Activated CD4-positive, alpha-beta T cell treated with anti-CD3 and anti-CD28 coated beads, Interleukin-2, amount 10 ng/mL, durations not matched to agents 24 days and 14 days (primary cell): ENCODE data around the gene IL9R. TPM values are rescaled to one million over a fixed set of nuclear protein-coding genes. Genes with fewer than 3 reads are reported as not detected.
"Not testable (repeated sequence)": the region's sequence is repeated elsewhere in the genome, so short reads cannot be mapped to it uniquely, and the experiment has no call there.

Experiments used
- DNase-seq: peaks from one replicate; pipeline ENCODE4 v3.0.0; 2022
- H3K27ac Mint-ChIP-seq: one replicate; pipeline ENCODE4 v1.8.0; 2022; ENCODE audit warnings: mild to moderate bottlenecking, mixed read lengths
- H3K27me3 Mint-ChIP-seq: one replicate; pipeline ENCODE4 v1.8.0; 2022; ENCODE audit warnings: mixed read lengths
- H3K36me3 Mint-ChIP-seq: one replicate; pipeline ENCODE4 v1.8.0; 2022; ENCODE audit warnings: low read depth, mild to moderate bottlenecking, mixed read lengths
- H3K4me1 Mint-ChIP-seq: one replicate; pipeline ENCODE4 v1.8.0; 2021; ENCODE audit warnings: mixed read lengths
- H3K4me3 Mint-ChIP-seq: one replicate; pipeline ENCODE4 v1.8.0; 2022; ENCODE audit warnings: mild to moderate bottlenecking, moderate library complexity, mixed read lengths
- H3K9me3 Mint-ChIP-seq: one replicate; pipeline ENCODE4 v1.8.0; 2021; ENCODE audit warnings: mixed read lengths
- intact Hi-C: fragments of 100-400 bp; cut with micrococcal nuclease; formaldehyde crosslinking; loops from one replicate; pipeline ENCODE4 v1.15.1; 2023
- total RNA-seq: library from RNA; stranded (reverse); gene quantifications from 2 replicates; pipeline ENCODE4 v1.2.3, GENCODE V29; 2022

Gene IL9R
- total RNA-seq, 1 donor from 2014 or later: 8.7 TPM

- H3K9me3 Mint-ChIP-seq: no peaks in the 10 kb centered on the region
- peaks cover 50% of the 10 kb centered on the region for H3K4me1 Mint-ChIP-seq
- no peak overlapping the region for H3K4me3 Mint-ChIP-seq
- DNase-seq: peak; percentile 56
- no peaks in the 10 kb centered on the region for H3K27me3 Mint-ChIP-seq
- peaks cover 3% of the 10 kb centered on the region for H3K36me3 Mint-ChIP-seq
- H3K27ac Mint-ChIP-seq: no peak overlapping the region
- intact Hi-C loops: no loop called here
Measured at GRCh38 chrX:156002507-156002906, 5.0 kb downstream of the IL9R start.

GRCh38 chrX:156003486-156004185, 6.1 kb downstream of the IL9R start:
- peaks cover 41% of the 10 kb centered on the region for H3K4me1 Mint-ChIP-seq
- H3K9me3 Mint-ChIP-seq: no peaks in the 10 kb centered on the region
- intact Hi-C loops: no loop called here
- no peaks in the 10 kb centered on the region for H3K27me3 Mint-ChIP-seq
- H3K36me3 Mint-ChIP-seq: peaks cover 3% of the 10 kb centered on the region
- peak overlapping the region; percentile 59 for H3K27ac Mint-ChIP-seq
- H3K4me3 Mint-ChIP-seq: peak overlapping the region; percentile 36
- DNase-seq: peak; percentile 55

- peak overlapping the region; percentile 59 for H3K27ac Mint-ChIP-seq
- intact Hi-C loops: no loop called here
Measured at GRCh38 chrX:156004256-156004655, 6.8 kb downstream of the IL9R start.

GRCh38 chrX:156004740-156005139, 7.2 kb downstream of the IL9R start:
- H3K4me3 Mint-ChIP-seq: no peak overlapping the region
- H3K4me1 Mint-ChIP-seq: peaks cover 36% of the 10 kb centered on the region
- no peak overlapping the region for H3K27ac Mint-ChIP-seq
- no peaks in the 10 kb centered on the region for H3K9me3 Mint-ChIP-seq
- peak; percentile 53 for DNase-seq
- no peaks in the 10 kb centered on the region for H3K36me3 Mint-ChIP-seq
- no peaks in the 10 kb centered on the region for H3K27me3 Mint-ChIP-seq
- intact Hi-C loops: no loop called here

More at GRCh38 chrX:156004256-156004655, 6.8 kb downstream of the IL9R start:
- H3K9me3 Mint-ChIP-seq: no peaks in the 10 kb centered on the region
- no peak for DNase-seq
- peaks cover under 1% of the 10 kb centered on the region for H3K36me3 Mint-ChIP-seq
- no peak overlapping the region for H3K4me3 Mint-ChIP-seq
- peaks cover 39% of the 10 kb centered on the region for H3K4me1 Mint-ChIP-seq
- no peaks in the 10 kb centered on the region for H3K27me3 Mint-ChIP-seq

GRCh38 chrX:156005144-156005543, 7.6 kb downstream of the IL9R start:
- intact Hi-C loops: no loop called here
- no peaks in the 10 kb centered on the region for H3K36me3 Mint-ChIP-seq
- no peak for DNase-seq
- no peaks in the 10 kb centered on the region for H3K27me3 Mint-ChIP-seq
- H3K9me3 Mint-ChIP-seq: no peaks in the 10 kb centered on the region
- no peak overlapping the region for H3K27ac Mint-ChIP-seq
- H3K4me1 Mint-ChIP-seq: peaks cover 35% of the 10 kb centered on the region
- H3K4me3 Mint-ChIP-seq: no peak overlapping the region

GRCh38 chrX:156006468-156006867, 9.0 kb downstream of the IL9R start:
- intact Hi-C loops, H3K9me3 Mint-ChIP-seq, H3K27ac Mint-ChIP-seq, H3K4me3 Mint-ChIP-seq, H3K36me3 Mint-ChIP-seq, H3K27me3 Mint-ChIP-seq: not testable (repeated sequence)
- peaks cover 25% of the 10 kb centered on the region for H3K4me1 Mint-ChIP-seq
- DNase-seq: peak; percentile 26

- H3K9me3 Mint-ChIP-seq, intact Hi-C loops, H3K4me3 Mint-ChIP-seq, H3K27ac Mint-ChIP-seq, H3K36me3 Mint-ChIP-seq, H3K27me3 Mint-ChIP-seq: not testable (repeated sequence)
- H3K4me1 Mint-ChIP-seq: peaks cover 13% of the 10 kb centered on the region
- DNase-seq: peak; percentile 35
Measured at GRCh38 chrX:156008379-156008778, 10.9 kb downstream of the IL9R start.

- H3K36me3 Mint-ChIP-seq: no peaks in the 10 kb centered on the region
- intact Hi-C loops: no loop called here
- H3K4me3 Mint-ChIP-seq: no peak overlapping the region
- no peaks in the 10 kb centered on the region for H3K27me3 Mint-ChIP-seq
- peak; percentile 21 for DNase-seq
- no peaks in the 10 kb centered on the region for H3K9me3 Mint-ChIP-seq
- H3K27ac Mint-ChIP-seq: no peak overlapping the region
- H3K4me1 Mint-ChIP-seq: peaks cover 7% of the 10 kb centered on the region
Measured at GRCh38 chrX:156008915-156009314, 11.4 kb downstream of the IL9R start.

GRCh38 chrX:156009691-156010090, 12.2 kb downstream of the IL9R start:
- H3K27ac Mint-ChIP-seq, H3K9me3 Mint-ChIP-seq, H3K4me1 Mint-ChIP-seq, H3K27me3 Mint-ChIP-seq, H3K4me3 Mint-ChIP-seq, intact Hi-C loops, H3K36me3 Mint-ChIP-seq: not testable (repeated sequence)
- peak; percentile 25 for DNase-seq

GRCh38 chrX:156013286-156013953, 15.9 kb downstream of the IL9R start:
- DNase-seq, intact Hi-C loops, H3K4me1 Mint-ChIP-seq, H3K36me3 Mint-ChIP-seq, H3K27me3 Mint-ChIP-seq, H3K4me3 Mint-ChIP-seq, H3K27ac Mint-ChIP-seq, H3K9me3 Mint-ChIP-seq: not testable (repeated sequence)

GRCh38 chrX:156019846-156020245, 22.4 kb downstream of the IL9R start:
- H3K27ac Mint-ChIP-seq, H3K27me3 Mint-ChIP-seq, H3K4me3 Mint-ChIP-seq, H3K9me3 Mint-ChIP-seq, H3K4me1 Mint-ChIP-seq, H3K36me3 Mint-ChIP-seq, intact Hi-C loops: not testable (repeated sequence)
- DNase-seq: peak; percentile 22

GRCh38 chrX:156023002-156023401, 25.5 kb downstream of the IL9R start:
- H3K9me3 Mint-ChIP-seq, H3K36me3 Mint-ChIP-seq, H3K4me1 Mint-ChIP-seq, H3K27me3 Mint-ChIP-seq, intact Hi-C loops, H3K27ac Mint-ChIP-seq, H3K4me3 Mint-ChIP-seq: not testable (repeated sequence)
- peak; percentile 57 for DNase-seq

- H3K9me3 Mint-ChIP-seq, H3K4me1 Mint-ChIP-seq, H3K27ac Mint-ChIP-seq, H3K4me3 Mint-ChIP-seq, H3K36me3 Mint-ChIP-seq, H3K27me3 Mint-ChIP-seq, intact Hi-C loops: not testable (repeated sequence)
- DNase-seq: peak; percentile 57
Measured at GRCh38 chrX:156024949-156025492, 27.5 kb downstream of the IL9R start.

- not testable (repeated sequence) for H3K4me1 Mint-ChIP-seq, H3K4me3 Mint-ChIP-seq
Measured at GRCh38 chrX:156028653-156029237, 31.2 kb downstream of the IL9R start.

More at GRCh38 chrX:156028653-156029237, 31.2 kb downstream of the IL9R start:
- H3K9me3 Mint-ChIP-seq, H3K36me3 Mint-ChIP-seq, H3K27ac Mint-ChIP-seq, DNase-seq, H3K27me3 Mint-ChIP-seq, intact Hi-C loops: not testable (repeated sequence)
